CD14-positive monocyte (primary cell): ENCODE data around the gene RGS13. TPM values are rescaled to one million over a fixed set of nuclear protein-coding genes. Genes with fewer than 3 reads are reported as not detected.

Experiments
- DNase-seq, 3 donors: peaks; one replicate each; pipeline ENCODE4 v3.0.0-alpha.2; 2011 to 2022
- H2AFZ ChIP-seq: 2 replicates; pipeline ENCODE4 v1.6.0; 2012; ENCODE audit warnings: mild to moderate bottlenecking, low read depth, low read length, inconsistent platforms; ENCODE audit not compliant: insufficient read depth, poor library complexity, severe bottlenecking
- H3K27ac ChIP-seq, 2 donors: 1 replicate in 1 of 2; 2 replicates in 1 of 2; pipeline ENCODE4 v1.5.1; 2012 to 2013; ENCODE audit warnings: low read length in 2 of 2, control low read depth in 1 of 2, inconsistent platforms in 1 of 2, low read depth in 1 of 2, mild to moderate bottlenecking in 1 of 2
- H3K27me3 ChIP-seq, 2 donors: one replicate each; pipeline versions ENCODE4 v1.6.0 to v1.6.1; 2011 to 2013; ENCODE audit warnings: low read length in 2 of 2; ENCODE audit not compliant: control insufficient read depth in 2 of 2, insufficient read depth in 2 of 2
- H3K36me3 ChIP-seq, 2 donors: replicated peaks in 1 of 2; 1 replicate in 1 of 2; 2 replicates in 1 of 2; pipeline versions ENCODE4 v1.5.1 to v1.6.1; 2012 to 2013; ENCODE audit warnings: low read length in 2 of 2, control low read depth in 1 of 2, inconsistent platforms in 1 of 2, mild to moderate bottlenecking in 1 of 2; ENCODE audit not compliant: insufficient read depth in 2 of 2, control insufficient read depth in 1 of 2
- H3K4me1 ChIP-seq, 2 donors: 1 replicate in 1 of 2; 2 replicates in 1 of 2; pipeline versions ENCODE4 v1.5.1 to v1.6.1; 2012 to 2013; ENCODE audit warnings: low read length in 2 of 2, control low read depth in 1 of 2, inconsistent platforms in 1 of 2, mild to moderate bottlenecking in 1 of 2, moderate library complexity in 1 of 2; ENCODE audit not compliant: insufficient read depth in 2 of 2, control insufficient read depth in 1 of 2
- H3K4me2 ChIP-seq: replicated peaks from 2 replicates; pipeline ENCODE3; 2012; ENCODE audit warnings: low read length, moderate library complexity, mild to moderate bottlenecking; ENCODE audit not compliant: poor library complexity, severe bottlenecking; ENCODE audit errors: extremely low read depth
- H3K4me3 ChIP-seq, 3 experiments: fragments of 200-600 bp in 1 of 3; sonication (generic) in 1 of 3; replicated peaks in 1 of 3; 1 replicate in 2 of 3; 2 replicates in 1 of 3; pipeline ENCODE4 v1.5.1; 2011 to 2013; ENCODE audit warnings: low read length in 3 of 3, mild to moderate bottlenecking in 3 of 3, control low read depth in 2 of 3, low read depth in 2 of 3, inconsistent platforms in 1 of 3, moderate library complexity in 1 of 3
- H3K79me2 ChIP-seq: 2 replicates; pipeline ENCODE4 v1.6.0; 2012; ENCODE audit warnings: mild to moderate bottlenecking, control low read depth, inconsistent platforms, low read length, moderate library complexity; ENCODE audit not compliant: insufficient read depth
- H3K9ac ChIP-seq: 2 replicates; pipeline ENCODE4 v1.6.0; 2017; ENCODE audit warnings: low read length, mild to moderate bottlenecking; ENCODE audit not compliant: insufficient read depth, poor library complexity, severe bottlenecking
- H3K9me3 ChIP-seq, 2 donors: replicated peaks in 1 of 2; 1 replicate in 1 of 2; 2 replicates in 1 of 2; pipeline versions ENCODE4 v1.5.1 to v1.6.1; 2012 to 2013; ENCODE audit warnings: low read length in 2 of 2, control low read depth in 1 of 2; ENCODE audit not compliant: control insufficient read depth in 1 of 2, insufficient read depth in 1 of 2
- H4K20me1 ChIP-seq: 2 replicates; pipeline ENCODE4 v1.6.0; 2012; ENCODE audit warnings: mild to moderate bottlenecking, low read length, control low read depth, moderate library complexity; ENCODE audit not compliant: insufficient read depth
- H3K27ac Mint-ChIP-seq, 7 donors: one replicate each; pipeline ENCODE4 v1.8.0; 2020; ENCODE audit warnings: mild to moderate bottlenecking in 7 of 7, mixed read lengths in 7 of 7, moderate library complexity in 6 of 7, inconsistent platforms in 2 of 7
- H3K27me3 Mint-ChIP-seq, 3 donors: one replicate each; pipeline ENCODE4 v1.8.0; 2021 to 2022; ENCODE audit warnings: low read depth in 3 of 3, mild to moderate bottlenecking in 3 of 3, mixed read lengths in 3 of 3, moderate library complexity in 3 of 3, inconsistent platforms in 1 of 3
- H3K36me3 Mint-ChIP-seq, 2 donors: one replicate each; pipeline ENCODE4 v1.8.0; 2020; ENCODE audit warnings: mixed read lengths in 2 of 2, inconsistent platforms in 1 of 2, mild to moderate bottlenecking in 1 of 2
- H3K4me1 Mint-ChIP-seq: one replicate; pipeline ENCODE4 v1.8.0; 2020; ENCODE audit warnings: mild to moderate bottlenecking, mixed read lengths
- H3K4me3 Mint-ChIP-seq, 2 donors: one replicate each; pipeline ENCODE4 v1.8.0; 2020; ENCODE audit warnings: mild to moderate bottlenecking in 2 of 2, mixed read lengths in 2 of 2, moderate library complexity in 1 of 2
- H3K9me3 Mint-ChIP-seq, 7 donors: one replicate each; pipeline ENCODE4 v1.8.0; 2020 to 2022; ENCODE audit warnings: mixed read lengths in 7 of 7, mild to moderate bottlenecking in 6 of 7, moderate library complexity in 6 of 7, inconsistent platforms in 2 of 7
- CTCF ChIP-seq: fragments of 200-600 bp; IDR thresholded peaks from one replicate; pipeline ENCODE4 v1.8.0; 2022; ENCODE audit warnings: antibody characterized with exemption, mild to moderate bottlenecking
- whole genome bisulfite sequencing: methylation state at CpG from one replicate; pipeline ENCODE4 v1.1.5; 2013; ENCODE audit warnings: missing lambda C conversion rate; ENCODE audit not compliant: insufficient coverage; 5-methylcytosine and 5-hydroxymethylcytosine counted together
- intact Hi-C, 2 donors: fragments of 100-400 bp; cut with micrococcal nuclease; formaldehyde crosslinking; loops; one replicate each; pipeline versions ENCODE4 v1.15.0 to v1.15.1; 2023
- polyA plus RNA-seq, 3 donors: library from polyadenylated mRNA; depleted of rRNA in 1 of 3; unstranded in 2 of 3; stranded (reverse) in 1 of 3; fragments of 300-500 nt in 2 of 3; fragments of >200 nt in 1 of 3; fragmentation: Illumina TruSeq in 2 of 3; gene quantifications; 1 replicate in 2 of 3; 2 replicates in 1 of 3; pipeline ENCODE4 v1.2.3, GENCODE V29; 2012 to 2021

The RGS13 gene
- polyA plus RNA-seq, 3 donors, result not detected

- Mint-ChIP-seq H3K36me3 (no peaks in the 10 kb centered on the region), H3K9me3 (no peaks in the 10 kb centered on the region), H3K4me3 (no peak overlapping the region), H3K27ac (peak overlapping the region in 1 of 7 donors; percentile 24), H3K4me1 (peaks cover 4% of the 10 kb centered on the region), H3K27me3 (peaks cover 0 to 2% (median 0%) of the 10 kb centered on the region in 3 donors)
- no peak for DNase-seq
- H3K4me2 ChIP-seq, result no peak overlapping the region
- H3K27me3 ChIP-seq, result no peaks in the 10 kb centered on the region
- H3K36me3 ChIP-seq, result no peaks in the 10 kb centered on the region
- H3K4me1 ChIP-seq, result peaks cover 4 to 6% of the 10 kb centered on the region in 2 donors
- H3K9me3 ChIP-seq, result no peaks in the 10 kb centered on the region
- no peaks in the 10 kb centered on the region for H4K20me1 ChIP-seq
- intact Hi-C loops, result loop anchor here (10.0 kb wide), 3 partner anchors 87 to 343 kb away; partner anchors contain the start of gene RGS2 (in 1 of the 2)
- H3K27ac ChIP-seq, result no peak overlapping the region
- TF ChIP-seq CTCF, result no peak
- H3K4me3 ChIP-seq, result no peak overlapping the region
- H3K79me2 ChIP-seq, result no peaks in the 10 kb centered on the region
- no peak overlapping the region for H2AFZ ChIP-seq
- no peak overlapping the region for H3K9ac ChIP-seq
Observed at GRCh38 chr1:192601567-192601966, 34.4 kb upstream of the RGS13 start.

- peaks cover 4% of the 10 kb centered on the region for H3K4me1 Mint-ChIP-seq
- H3K27me3 ChIP-seq, result no peaks in the 10 kb centered on the region
- no peak overlapping the region for H3K9ac ChIP-seq
- no peak overlapping the region for H3K4me2 ChIP-seq
- H3K9me3 Mint-ChIP-seq, result no peaks in the 10 kb centered on the region
- H3K4me1 ChIP-seq, result peaks cover 4 to 6% of the 10 kb centered on the region in 2 donors
- H3K79me2 ChIP-seq, result no peaks in the 10 kb centered on the region
- H3K36me3 ChIP-seq, result no peaks in the 10 kb centered on the region
- H3K4me3 ChIP-seq, result no peak overlapping the region
- WGBS, result no CpG with 5 or more reads among the region's 1 CpG
- TF ChIP-seq CTCF, result no peak
- H3K27me3 Mint-ChIP-seq, result peaks cover 0 to 4% (median 0%) of the 10 kb centered on the region in 3 donors
- no peak overlapping the region for H3K4me3 Mint-ChIP-seq
- H3K36me3 Mint-ChIP-seq, result no peaks in the 10 kb centered on the region
- no peak overlapping the region for H3K27ac Mint-ChIP-seq
- no peak overlapping the region for H3K27ac ChIP-seq
- no peaks in the 10 kb centered on the region for H3K9me3 ChIP-seq
- H2AFZ ChIP-seq, result no peak overlapping the region
- no peaks in the 10 kb centered on the region for H4K20me1 ChIP-seq
- no peak for DNase-seq
- intact Hi-C loops, result loop anchor here (10.0 kb wide), 3 partner anchors 88 to 342 kb away; partner anchors contain the start of gene RGS2 (in 1 of the 2)
Observed at GRCh38 chr1:192602757-192603156, 33.2 kb upstream of the RGS13 start.
